ENCODE measurements around the gene AUNIP.

The AUNIP gene

GRCh38 chr1:25888426-25888987, 29.2 kb upstream of the AUNIP start:
- DNase-seq: no peak

GRCh38 chr1:25885602-25886001, 26.3 kb upstream of the AUNIP start:
- DNase-seq: no peak

DNA sequence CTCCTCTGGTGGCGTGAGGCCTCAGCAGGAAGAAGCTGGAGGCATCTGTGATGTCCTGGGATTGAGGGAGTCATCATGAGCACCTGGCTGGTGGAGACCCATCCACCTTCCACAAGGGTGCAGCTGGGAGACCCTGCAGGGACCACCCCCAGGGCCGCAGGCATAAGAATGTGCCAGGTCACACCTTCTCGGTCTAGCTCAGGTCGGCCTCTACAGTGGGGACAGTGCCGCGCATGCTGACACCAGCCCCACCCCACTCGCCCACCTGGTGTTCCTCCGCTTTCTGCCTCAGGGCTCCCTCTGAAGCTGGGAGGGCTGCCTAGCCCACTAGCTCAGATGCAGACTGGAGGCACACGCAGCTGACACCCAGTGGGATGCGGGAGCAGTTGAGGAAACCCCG, 22.0 kb upstream of the AUNIP start:
- no peak for DNase-seq

DNA sequence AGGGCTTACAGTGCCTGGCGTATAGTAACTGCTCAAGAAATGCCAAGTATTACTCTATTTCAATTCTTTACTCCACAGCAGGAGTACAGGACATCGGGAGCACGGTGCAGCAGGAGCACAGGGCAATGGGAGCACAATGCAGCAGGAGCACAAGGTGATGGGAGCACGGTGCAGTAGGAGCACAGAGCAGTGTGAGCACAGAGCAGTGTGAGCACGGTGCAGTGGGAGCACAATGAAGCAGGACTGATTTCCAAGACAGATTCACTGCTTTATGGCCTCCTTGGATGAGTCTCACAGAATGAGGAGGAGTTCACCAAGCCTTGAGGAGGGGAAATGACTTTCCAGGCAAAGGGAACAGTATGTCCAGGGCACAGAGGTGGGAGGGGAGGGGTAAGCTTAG, 21.3 kb upstream of the AUNIP start:
- DNase-seq: no peak

DNA sequence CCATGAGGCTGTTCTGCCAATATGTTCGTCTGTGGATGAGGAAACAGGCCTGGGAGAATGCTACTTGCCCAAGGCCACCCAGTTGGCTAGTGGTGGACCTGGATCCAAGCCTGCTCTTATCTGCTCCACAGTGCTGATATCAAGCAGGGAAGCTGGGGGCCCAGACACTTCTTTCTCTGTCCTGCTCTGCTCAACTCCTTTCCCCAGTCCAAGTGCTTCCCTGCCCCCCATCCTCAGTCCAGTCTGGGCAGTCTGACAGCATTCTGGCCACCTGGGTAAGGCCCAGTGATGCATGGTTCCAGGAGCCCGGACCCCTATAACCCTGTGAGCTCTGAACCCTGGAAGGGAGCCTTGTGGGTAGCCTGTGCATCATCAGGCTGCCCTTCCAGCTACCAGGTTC, 20.4 kb upstream of the AUNIP start:
- DNase-seq: no peak

- no peak for DNase-seq
Observed at GRCh38 chr1:25878690-25879089, 19.4 kb upstream of the AUNIP start.

DNA sequence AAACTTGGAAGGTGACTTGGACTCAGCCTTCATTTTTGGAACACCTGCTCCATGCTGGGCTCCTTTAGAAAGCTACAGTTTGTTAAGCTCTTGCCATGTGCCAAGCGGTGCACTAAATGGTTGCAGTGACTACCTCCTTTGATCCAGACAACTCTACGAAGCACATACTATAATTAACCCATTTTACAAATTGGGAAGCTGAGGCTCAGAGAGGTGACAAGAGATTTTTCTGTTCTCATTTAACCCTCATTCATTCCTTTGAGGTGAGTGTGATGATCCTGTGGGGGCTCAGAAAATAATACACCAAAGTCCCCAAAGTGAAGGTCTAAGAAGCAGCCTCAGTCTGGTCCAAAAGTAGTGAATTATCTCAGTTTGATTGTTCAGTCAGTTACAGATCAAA, 17.9 kb upstream of the AUNIP start:
- DNase-seq: no peak

DNA sequence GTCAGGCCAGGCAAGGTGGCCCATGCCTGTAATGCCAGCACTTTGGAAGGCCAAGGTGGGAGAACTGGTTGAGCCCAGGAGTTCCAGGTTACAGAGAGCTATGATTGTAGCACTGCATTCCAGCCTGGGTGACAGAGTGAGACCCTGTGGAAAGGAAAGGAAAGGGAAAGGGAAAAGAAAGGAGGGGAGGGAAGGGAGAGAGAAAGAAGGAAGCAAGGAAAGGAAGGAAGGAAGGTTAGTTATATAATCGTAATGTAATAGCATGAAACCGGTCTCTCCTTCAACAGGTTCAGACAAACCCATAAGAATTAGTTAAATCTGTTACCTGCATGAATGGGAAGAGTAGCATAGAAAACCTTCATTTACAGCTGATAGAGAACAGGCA, 17.4 kb upstream of the AUNIP start:
- no peak for DNase-seq

- no peak for DNase-seq
Observed at GRCh38 chr1:25875856-25876692, 16.8 kb upstream of the AUNIP start.

- peak; percentile 86 for DNase-seq
Observed at GRCh38 chr1:25875154-25875855, 16.0 kb upstream of the AUNIP start, which contains the start of gene PAQR7. Gene PAQR7 (minus strand): TSS chr1:25875708. CDS start chr1:25863839, 11,869 bp downstream.

DNA sequence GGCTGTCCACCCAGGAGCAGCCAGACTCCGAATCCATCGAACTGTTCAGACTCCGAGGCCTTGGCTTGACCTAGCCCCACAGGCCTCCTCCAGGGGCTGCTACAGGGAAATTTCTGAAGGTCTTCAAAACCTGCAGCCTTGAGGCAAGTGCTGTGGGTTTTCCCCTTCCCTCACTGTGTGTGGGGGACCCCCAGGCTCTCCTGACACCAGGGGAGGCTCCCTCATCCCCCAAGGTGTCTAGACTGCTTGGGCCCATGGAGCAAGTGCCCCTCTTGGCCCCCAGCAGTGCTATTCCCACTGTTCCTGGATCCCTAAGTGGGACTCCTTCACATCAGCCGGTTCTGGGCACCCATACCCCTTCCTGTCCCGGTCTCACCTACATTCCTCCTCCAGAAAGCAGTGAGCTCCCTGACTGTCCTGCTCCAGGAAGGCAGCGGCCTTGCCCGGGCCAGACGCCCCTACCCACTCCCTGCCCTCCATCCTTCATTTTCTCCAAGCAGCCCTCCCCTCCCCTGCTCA, 15.4 kb upstream of the AUNIP start:
- DNase-seq: no peak

- no peak for DNase-seq
Observed at GRCh38 chr1:25874209-25874608, 15.0 kb upstream of the AUNIP start.

DNA sequence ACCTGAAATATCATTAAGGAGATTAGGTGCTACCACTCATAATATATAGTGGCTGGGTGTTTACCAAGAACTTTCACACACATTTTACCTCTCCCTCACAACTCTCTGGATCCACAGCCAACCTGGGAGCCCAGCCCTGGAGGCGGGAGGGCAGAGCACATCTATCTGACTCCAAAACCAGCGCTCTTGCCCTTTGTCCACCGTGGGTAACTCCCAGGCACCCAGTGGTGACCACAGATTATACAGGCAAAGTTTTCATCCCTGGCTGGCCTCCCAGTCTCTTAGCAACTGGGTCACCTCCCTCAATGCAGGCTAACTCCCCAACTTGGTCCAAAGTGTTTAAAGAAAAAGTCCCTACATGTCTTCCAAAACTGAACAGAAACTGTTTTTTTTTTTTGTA, 13.9 kb upstream of the AUNIP start:
- no peak for DNase-seq

GRCh38 chr1:25872713-25873112, 13.5 kb upstream of the AUNIP start:
- no peak for DNase-seq

- DNase-seq: no peak
Observed at GRCh38 chr1:25871704-25872494, 12.6 kb upstream of the AUNIP start.

GRCh38 chr1:25871086-25871703, 11.9 kb upstream of the AUNIP start:
- DNase-seq: no peak

DNA sequence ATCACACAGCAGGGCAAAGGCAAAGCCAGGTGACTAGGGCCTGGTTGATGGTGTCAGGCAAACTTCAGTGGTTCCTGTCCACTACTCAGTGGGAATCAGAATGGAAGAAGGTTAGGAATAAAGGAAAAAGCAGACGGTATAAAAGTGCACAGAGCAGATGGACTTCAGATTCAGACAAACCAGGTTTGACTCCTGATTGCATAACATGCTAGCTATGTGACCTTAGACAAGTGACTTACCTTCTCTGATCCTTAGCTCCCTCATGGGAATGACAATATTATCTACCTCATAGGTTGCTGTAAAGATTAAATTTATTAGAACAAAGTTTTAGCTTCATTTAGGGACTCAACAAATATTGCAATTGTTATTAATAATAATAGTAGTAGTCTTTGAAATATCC, 11.4 kb upstream of the AUNIP start:
- no peak for DNase-seq

DNA sequence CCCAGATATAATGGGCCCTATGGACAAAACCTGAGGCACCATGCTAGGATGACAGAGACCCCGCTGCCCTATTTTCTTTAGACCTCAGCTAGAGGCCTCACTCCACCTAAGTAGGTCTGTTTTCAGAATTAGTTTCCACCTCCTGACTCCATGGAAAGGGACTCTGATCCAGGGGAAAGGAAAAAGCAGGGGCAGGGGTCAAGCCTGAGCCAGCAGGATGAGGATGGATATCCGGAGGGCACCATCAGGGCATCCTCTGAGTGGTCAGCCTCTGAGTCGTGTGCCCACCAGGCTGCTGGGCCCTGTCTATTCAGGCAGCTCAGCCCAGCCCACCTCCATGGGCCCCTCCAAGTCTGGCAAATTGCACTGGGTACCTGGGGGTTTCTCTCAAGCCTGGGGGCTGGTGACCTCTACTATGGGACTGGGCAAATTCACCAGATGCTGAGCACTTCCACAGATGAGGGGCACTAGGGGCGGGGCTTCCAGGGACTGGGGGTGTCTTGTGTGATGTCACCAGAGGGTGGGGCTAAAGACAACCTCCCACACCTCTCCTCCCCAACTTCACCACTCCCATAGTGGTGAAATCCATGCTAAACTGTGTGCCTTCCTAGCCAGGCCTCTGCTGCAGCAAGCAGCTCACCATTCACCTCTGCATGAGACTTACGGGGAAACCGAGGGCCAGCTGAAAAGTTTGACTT, 10.8 kb upstream of the AUNIP start:
- no peak for DNase-seq

DNA sequence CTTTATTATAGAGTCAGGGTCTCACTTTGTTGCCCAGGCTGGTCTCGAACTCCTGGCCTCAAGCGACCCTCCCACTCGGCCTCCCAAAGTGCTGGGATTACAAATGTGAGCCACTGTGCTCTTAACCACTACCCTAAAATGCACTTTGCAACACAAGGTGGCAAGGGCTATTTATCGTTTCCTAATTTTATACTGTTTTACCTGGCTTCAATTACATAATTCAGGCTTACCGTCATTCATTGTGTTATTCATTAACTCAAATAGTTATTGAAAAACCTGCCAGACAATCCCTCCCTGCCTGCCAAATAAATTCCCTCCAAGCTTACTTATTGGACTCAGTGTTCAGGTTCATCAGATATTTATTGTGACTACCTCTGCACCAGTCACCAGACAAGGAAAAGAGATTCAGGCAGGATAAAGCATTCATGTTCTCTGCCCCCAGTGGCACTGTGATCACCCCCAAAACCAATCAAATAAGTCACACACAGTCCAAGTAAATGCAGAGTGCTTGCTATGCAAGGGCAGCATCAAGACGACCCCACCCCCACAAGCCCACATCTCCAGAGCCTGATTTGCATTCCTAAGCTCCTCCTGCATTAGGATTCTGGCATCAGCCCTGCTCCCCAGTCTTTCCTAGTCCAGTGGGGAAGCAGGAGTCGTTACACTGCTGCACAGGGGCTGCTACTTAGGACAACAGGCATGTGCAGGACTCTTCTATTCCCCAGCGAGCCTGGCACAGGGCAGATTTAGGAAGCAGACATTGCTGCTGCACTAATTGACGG, 8.1 kb upstream of the AUNIP start:
- DNase-seq: no peak

GRCh38 chr1:25866288-25866687, 7.0 kb upstream of the AUNIP start:
- DNase-seq: no peak

DNA sequence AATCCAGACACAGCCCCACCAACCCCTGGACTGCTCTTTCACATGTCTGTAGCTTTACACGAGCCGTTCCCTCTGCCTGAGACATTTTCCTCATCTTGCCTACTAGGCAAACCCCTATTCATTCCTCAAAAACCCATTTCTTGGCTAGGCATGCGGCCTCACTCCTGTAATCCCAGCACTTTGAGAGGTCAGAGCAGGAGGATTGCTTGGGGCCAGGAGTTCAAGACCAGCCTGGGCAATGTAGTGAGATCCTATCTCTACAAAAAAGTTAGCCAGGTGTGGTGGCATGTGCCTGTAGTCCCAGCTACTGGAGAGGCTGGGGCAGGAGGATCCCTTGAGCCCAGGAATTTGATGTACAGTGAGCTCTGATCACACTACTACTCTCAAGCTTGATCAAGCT, 5.2 kb upstream of the AUNIP start:
- no peak for DNase-seq

Measured in fibroblast of skin of scalp (primary cell).